Hematopoietic multipotent progenitor cell (in vitro differentiated cells): ENCODE measurements around the gene GARIN5A. TPM values are rescaled to one million over a fixed set of nuclear protein-coding genes. Genes with fewer than 3 reads are reported as not detected.

Experiments used
- DNase-seq, 3 donors: peaks; one replicate each; pipeline ENCODE4 v3.0.0-alpha.2; 2011 to 2015; ENCODE audit warnings: low read depth in 2 of 3, low spot score in 2 of 3
- total RNA-seq: library from RNA; depleted of rRNA; stranded (reverse); fragments of >200 nt; gene quantifications from one replicate; pipeline ENCODE4 v1.2.3, GENCODE V29; 2012

Gene GARIN5A
- total RNA-seq, 1 donor = 1.1 TPM

- DNase-seq = no peak
Measured at GRCh38 chr19:50437862-50438449, 38.7 kb downstream of the GARIN5A start.

GRCh38 chr19:50435627-50436026 is 41.0 kb downstream of the GARIN5A start:
- DNase-seq = no peak

- DNase-seq = no peak
Measured at GRCh38 chr19:50435221-50435620, 41.4 kb downstream of the GARIN5A start.

- DNase-seq = no peak
Measured at GRCh38 chr19:50434525-50434924, 42.1 kb downstream of the GARIN5A start.

- no peak for DNase-seq
Measured at GRCh38 chr19:50433201-50434180, 43.2 kb downstream of the GARIN5A start.

GRCh38 chr19:50432221-50433028 is 44.2 kb downstream of the GARIN5A start, which contains the start of gene MYBPC2:
MYBPC2 (plus strand) TSS chr19:50432892; CDS start chr19:50432954, 62 bp downstream.
- peak in 1 of 3 donors; percentile 10 for DNase-seq

GRCh38 chr19:50431343-50432220 is 45.1 kb downstream of the GARIN5A start:
- peak; percentile 87 to 93 (median 91) for DNase-seq

- DNase-seq = no peak
Measured at GRCh38 chr19:50430888-50431342, 45.7 kb downstream of the GARIN5A start.

- no peak for DNase-seq
Measured at GRCh38 chr19:50428772-50429463, 47.7 kb downstream of the GARIN5A start.

- DNase-seq = peak in 2 of 3 donors; percentile 84 to 85
Measured at GRCh38 chr19:50427997-50428425, 48.6 kb downstream of the GARIN5A start.

GRCh38 chr19:50427318-50427925 is 49.2 kb downstream of the GARIN5A start:
- no peak for DNase-seq

- no peak for DNase-seq
Measured at GRCh38 chr19:50425581-50425980, 51.1 kb downstream of the GARIN5A start.

- DNase-seq = no peak
Measured at GRCh38 chr19:50423279-50424113, 53.2 kb downstream of the GARIN5A start.

- no peak for DNase-seq
Measured at GRCh38 chr19:50422397-50423278, 54.0 kb downstream of the GARIN5A start.

- DNase-seq = no peak
Measured at GRCh38 chr19:50420808-50421207, 55.8 kb downstream of the GARIN5A start.

GRCh38 chr19:50420127-50420526 is 56.5 kb downstream of the GARIN5A start:
- no peak for DNase-seq

GRCh38 chr19:50419580-50420035 is 57.0 kb downstream of the GARIN5A start:
- DNase-seq = no peak
